COLO668 (cell line): ENCODE measurements around the gene TELO2.
A peak's percentile ranks its signal among the peaks of the same experiment; 100 is the strongest.
"Not testable (repeated sequence)": the region's sequence is repeated elsewhere in the genome, so short reads cannot be mapped to it uniquely, and the experiment has no call there.

Experiments used
- DNase-seq: peaks from one replicate; lab custom pipeline; 2025; ENCODE audit not compliant: unreplicated experiment; lab: John Stamatoyannopoulos, UW

TELO2 gene

DNA sequence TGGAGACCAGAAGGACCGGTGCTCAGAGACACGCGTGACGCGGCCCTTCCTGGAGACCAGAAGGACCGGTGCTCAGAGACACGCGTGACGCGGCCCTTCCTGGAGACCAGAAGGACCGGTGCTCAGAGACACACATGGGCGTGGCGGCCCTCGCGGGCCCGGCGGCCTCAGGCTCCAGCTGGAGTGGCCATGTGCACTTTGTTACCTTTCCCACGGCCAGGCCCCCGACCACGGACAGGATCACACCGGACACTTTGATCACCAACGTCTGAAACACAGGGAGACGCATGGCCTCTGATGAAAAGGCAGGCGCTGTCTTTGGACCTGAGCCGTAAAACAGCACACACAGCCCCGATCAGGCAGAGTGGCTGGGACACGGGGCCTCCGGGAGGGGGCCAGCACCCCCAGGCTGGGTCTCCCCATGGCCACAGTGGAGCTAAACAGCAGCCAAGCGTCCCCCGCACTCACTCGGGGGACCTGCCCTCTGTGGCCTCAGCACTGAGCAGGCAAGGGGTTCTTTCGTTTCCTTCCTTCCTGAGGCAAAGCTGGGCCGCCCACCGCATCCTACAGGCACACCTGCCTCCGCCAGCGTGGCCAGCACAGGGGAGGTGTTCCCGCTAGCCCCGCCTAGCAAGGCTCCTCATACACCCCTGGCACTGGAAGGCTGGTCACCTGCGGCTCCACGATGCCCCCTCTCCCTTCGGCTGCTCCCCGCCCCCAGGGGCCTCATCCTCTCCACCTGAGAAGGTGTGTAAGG is 35.5 kb upstream of the TELO2 start:
- no peak for DNase-seq

DNA sequence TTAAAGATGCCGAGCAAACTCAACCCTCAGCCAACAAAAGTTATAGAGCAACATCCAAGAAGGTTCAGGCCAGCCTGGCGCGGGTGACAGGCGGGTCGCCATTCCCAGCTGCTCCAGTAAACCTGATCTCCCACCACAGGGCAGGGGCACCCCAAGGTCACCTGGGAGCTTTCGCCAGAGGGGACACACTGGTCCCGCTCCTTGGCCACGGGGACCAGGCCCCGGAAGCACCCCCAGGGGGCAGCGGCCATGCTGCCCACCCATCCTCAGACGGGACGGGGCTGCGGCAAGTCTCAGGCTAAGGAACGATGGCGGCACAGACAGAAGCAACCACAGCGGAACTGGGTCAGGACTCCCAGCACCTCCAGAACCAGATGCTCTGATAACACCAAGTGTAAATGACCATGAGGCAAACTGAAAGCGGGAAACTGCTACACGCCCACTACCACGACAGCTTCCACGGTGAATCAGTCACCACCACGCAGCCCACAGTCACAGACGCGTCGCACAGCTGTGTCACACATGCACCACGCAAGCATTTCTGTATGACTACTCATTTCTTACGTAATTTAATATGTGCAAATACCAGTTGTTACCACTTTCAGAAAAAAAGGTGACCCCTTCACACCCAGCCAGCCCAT is 34.7 kb upstream of the TELO2 start:
- no peak for DNase-seq

DNA sequence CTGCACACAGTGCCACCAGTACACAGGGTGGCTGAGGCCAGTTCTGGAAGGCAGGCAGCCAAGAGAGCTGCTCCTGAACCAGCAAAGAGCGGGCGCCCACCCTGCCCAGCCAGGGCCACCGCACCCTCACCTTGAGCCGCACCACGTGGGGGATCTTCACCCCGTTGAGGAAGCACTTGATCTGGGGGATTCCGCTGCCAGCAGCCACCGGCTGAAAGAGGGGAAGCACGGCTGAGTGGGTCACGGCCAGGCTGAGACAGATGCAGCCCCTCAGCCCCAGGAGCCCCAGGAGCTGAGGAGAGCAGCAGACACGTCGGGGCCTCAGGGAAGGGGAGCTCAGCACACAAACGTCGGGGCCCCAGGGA is 34.2 kb upstream of the TELO2 start:
- DNase-seq = no peak

DNA sequence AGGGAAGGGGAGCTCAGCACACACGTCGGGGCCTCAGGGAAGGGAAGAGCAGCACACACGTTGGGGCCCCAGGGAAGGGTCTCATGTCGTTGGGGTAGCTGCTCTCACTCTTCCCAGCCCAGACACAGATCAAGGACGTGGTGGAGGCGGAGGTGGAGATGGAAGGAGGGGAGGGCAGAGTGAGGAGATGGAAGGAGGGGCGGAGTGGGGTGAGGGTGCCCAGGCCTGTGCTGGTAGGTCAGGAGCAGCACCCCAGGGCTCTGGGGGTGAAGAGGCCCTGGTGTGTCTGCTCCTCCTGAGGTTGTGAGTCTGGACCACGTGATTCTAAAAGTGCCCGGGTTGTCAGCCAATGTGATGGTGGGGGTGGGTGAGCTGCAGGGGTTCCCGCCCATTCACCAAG is 33.2 kb upstream of the TELO2 start:
- DNase-seq = no peak

DNA sequence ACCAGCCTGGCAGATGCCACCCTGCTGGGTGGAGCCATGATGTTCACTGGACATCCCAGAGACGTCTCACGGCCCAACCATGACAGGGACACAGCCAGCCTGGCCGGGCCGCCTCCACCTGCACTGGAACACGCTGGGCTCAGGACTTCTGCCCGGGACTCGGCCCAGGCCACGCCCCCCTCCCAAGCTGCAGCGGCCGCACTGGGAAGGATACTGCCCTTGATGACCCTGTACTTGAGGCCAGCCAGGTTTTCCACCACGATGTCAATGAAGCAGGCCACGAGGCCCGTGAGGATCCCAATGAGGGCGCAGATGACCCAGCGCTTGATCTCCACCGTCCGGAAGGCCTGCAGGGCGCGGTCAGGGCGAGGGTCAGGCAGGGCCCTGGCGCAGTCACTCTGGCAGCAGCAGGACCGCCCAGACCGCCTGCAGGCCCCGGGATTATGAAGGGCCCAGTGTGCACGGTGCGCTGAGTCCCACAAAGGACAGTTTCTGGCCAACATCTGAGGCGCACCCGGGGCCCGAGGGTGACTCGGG is 32.5 kb upstream of the TELO2 start:
- no peak for DNase-seq

DNA sequence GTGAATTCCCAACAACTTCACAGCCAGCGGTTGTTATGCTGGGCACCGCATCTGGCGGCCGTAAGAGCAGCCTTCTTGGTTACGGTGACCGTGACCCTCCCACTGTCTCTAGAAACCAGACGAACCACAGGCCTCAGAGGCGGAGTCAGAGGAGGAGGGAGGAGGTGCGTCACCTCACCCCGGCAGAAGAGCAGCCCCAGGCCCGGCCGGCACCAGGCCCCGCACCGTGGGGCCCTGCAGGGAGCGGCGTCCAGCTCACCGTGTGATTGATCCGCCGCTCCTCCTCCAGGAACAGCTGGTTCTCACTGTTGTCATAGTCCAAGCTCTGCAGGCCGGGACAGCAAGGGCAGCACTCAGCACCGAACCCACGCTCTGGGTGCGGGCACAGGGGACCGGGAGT is 32.0 kb upstream of the TELO2 start:
- no peak for DNase-seq

DNA sequence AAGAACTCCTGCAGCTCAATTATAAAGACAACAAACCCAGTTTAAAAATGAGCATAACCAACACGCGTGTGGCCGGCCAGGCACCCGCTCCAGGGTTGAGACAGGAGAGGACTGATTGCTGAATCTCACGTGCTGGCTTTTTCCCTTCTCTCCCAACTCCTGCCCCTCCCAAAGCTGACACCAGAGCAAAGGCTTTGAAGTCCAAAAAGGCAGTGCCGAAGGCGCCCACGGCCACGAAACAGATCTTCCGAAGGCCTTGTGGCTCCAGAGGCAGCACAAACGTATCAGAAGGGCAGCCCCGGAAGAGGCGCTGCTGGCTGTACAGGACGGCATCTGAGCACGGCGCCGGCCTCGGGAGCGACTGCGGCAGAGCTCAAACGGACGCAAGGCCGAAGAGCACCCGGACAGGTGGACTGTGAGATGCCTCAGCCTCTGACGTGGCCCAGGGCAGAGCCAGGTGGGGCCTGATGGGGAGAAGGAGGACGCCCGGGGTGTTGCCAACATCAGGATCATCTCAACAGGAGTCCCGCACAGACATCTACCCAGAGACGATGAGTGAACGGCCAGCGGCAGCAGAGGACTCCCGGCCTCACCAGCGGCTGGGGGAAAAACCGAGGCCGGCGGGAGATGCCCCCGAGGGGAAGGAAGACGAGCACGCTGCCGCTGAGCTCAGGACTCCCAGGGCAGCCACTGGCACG is 28.8 kb upstream of the TELO2 start:
- DNase-seq = no peak

DNA sequence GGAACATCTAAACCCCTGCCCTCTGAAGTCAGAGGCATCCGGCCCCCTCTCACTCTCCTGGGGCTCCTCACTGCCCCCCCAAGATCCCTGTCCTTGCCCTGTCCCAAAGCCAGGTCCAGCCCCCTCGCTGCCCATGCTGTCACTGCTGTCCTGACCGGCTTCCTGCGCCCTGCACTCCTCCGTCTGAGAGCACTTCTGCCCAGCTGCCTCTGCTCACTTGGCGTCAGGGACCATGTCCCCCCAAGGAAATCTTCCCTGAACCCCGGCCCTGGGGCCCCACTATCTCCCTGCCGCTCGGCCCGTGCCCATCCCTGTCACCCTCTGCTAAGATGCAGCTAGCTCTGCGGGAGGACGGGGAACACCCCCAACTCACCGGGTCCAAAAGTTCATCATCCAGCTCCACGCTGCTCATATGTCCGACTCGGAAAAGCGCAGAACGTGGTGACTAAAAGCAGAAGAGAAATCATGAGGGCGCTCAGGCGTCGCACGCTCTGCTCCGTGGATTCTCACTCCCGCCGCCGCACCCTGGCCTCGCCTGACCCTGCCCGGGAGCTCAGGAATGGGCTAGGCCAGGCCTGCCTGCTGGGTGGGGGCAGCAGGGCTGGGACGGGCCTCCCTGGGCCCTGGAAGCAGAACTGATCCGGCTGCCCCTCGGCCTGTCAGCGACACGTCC is 28.1 kb upstream of the TELO2 start:
- no peak for DNase-seq

DNA sequence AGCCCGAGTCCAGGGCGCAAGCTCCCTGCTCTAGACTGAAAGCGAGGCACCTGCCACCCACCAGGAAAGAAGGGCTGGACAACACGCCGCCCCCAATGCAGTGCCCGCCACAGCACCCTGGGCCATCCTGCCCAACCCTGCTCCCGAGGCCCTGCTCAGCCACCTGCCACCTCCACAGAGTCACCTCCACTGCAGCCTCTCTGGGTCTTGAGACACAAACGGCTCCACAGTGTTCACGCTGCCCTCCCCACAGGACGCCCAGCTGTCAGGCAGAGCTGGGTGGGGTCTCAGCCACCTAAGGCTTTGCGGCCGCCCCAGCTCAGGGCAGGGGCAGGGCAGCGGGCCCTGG is 27.6 kb upstream of the TELO2 start:
- DNase-seq = no peak

DNA sequence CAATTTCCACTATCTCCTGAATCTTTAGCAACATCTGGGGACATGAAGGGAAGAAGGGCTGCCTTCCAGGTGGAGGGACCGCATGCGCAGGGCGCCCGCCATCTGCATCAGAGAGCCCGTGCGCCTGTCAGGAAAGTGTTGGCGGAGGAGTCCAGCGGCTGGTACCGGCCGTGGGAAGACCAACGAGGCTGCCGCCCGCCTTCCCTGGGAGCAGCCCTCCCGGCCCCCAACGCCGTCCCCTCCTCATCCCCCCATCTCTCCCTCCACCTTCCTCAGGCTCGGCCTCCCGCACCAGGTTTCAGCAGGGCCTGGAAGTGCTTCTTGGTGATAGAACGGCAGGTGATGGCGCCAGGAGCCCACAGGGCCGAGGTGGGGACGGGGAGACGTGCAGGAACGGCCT is 27.1 kb upstream of the TELO2 start:
- no peak for DNase-seq

DNA sequence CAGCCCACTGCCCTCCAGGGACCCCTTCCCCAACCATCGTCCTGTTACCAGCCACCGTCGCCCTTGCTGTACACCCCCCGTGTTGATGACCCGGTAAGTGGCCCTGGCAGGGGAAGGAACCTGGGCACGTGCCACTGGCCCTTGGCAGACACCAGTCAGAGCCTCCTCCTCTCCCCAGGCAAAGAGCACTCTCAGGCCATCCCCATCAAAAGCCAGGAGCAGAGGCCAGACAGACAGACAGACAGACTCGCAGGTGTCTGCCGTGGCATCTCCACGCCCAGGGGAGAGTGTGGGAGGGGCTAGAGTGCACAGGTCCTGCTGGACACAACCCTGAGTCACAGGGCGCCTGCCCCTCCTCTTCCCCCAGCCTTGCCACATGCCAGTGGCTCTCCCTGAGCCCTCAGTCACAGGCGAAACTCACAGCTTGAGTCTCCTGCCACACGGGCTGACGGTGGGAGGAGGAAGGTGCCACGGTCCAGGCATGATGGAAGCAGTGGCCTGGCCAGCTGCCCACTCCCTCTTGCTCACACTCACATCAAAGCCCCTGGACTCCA is 26.1 kb upstream of the TELO2 start:
- no peak for DNase-seq

DNA sequence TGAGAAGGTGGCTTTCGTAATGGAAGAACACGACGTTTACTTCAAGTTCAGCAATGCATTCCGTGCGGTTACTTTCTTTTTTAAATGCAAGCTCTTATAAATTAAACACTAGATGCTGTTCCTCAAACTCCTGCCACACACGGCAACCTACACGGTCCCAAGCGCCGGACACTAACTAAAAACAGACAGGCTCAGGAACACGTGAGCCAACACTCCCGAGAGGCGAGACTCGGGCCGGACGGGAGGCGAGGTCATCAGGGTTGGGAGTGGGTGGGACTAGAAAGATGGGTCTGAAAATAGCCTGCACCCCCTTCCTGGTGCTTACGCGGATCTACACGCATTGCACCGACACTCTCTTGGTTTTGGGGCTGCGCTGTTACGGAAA is 24.7 kb upstream of the TELO2 start:
- DNase-seq = no peak

DNA sequence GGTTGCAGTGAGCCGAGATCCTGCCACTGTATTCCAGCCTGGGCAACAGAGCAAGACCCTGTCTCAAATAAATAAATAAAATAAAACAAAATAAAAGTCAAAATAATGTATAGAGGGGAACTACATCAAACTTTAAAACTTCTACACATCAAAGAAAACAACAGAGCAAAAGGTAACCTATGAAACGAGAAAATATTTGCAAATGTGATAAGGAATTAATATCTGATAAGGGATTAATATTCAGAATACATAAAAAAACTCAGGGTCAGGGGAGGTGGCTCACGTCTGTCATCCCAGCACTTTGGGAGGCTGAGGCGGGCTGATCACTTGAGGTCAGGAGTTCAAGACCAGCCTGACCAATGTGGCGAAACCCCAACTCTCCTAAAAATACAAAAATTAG is 24.0 kb upstream of the TELO2 start:
- DNase-seq = not testable (repeated sequence)

DNA sequence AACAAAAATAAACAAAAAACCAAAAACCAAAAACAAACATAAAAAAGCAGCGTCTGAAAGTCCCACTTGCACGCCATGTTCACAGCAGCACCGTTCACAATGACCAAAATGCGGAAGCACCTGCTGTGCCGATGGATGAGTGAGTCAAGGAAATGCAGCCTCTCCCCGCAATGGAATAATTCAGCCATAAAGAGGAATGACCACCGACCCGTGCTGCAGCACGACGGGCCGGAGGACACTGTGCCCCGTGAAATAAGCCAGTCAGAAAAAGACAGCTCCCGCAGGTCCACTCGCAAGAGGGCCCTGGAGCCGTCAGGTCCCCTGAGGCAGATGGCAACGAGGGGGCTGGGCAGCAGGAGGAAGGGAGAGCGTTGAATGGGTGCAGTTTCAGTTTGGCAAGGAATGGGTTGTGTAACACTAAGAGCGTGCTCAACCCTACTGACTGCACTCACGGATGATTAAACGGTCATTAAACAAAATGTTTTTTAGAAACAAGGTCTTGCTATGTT is 23.4 kb upstream of the TELO2 start:
- DNase-seq = no peak

DNA sequence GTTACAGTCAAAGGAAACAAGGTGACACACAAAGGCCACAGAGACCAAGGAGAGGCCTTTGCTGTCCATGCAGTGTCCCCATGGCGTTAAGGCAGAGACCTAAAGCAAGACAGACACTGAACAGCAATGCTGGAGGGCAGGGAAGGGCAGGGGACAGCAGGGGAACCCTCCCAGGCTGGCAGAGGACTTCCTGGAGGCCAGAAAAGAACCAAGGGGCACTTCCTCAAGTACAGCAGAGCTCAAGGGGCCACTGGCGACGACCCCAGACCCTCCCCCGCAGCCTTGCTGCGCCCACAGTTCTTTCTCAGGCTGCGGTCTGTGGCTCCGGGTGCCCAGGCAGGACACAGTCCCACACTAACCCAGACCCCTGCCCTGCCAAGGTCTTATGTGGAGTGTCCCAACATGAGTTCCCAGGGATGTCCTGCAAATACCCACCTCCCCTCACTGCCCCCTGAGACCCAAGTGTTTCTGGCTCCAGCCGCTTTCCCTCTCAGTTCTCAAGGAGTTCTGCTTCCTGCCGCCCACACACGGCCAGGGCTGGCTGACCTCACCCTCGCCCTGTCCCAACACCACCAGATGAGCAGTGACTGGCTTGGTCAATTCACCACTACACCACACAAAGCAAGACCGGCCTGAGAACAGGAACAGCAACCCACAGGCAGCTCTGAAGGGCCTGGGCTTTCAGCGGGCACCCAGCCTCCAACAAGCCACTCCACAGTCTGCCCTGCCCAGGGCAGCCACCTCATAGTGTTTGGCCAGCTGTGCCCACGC is 22.5 kb upstream of the TELO2 start:
- no peak for DNase-seq

DNA sequence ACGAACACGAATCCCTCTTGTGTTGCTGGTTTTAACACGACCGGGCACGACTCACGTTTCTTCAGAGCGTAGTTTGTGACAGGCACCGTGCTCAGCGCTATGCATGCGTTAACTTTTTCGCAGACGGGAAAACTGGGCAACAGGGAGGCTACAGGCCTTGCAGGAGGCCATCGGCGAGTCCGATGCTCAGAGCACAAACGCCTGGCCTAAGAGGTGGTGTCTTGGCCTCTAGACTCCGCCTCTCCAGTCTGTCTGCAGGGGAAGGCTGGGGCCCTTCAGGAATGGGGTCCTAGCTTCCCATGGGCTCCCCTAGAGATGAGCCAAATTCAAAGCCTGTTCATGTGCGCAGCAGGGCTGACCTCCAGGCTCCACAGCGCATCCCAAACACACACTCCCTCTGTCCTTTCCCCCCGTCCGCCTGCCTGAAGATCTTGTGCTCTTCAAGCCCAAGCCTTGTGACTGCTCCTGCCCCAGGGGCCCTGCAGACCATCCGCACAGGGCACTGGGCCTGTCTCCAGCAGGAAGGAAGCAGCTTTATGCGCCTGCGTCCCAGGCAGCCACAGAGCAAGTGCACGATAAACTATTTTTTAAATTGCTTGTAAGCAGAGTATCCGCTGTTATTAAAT is 21.5 kb upstream of the TELO2 start:
- DNase-seq = no peak

DNA sequence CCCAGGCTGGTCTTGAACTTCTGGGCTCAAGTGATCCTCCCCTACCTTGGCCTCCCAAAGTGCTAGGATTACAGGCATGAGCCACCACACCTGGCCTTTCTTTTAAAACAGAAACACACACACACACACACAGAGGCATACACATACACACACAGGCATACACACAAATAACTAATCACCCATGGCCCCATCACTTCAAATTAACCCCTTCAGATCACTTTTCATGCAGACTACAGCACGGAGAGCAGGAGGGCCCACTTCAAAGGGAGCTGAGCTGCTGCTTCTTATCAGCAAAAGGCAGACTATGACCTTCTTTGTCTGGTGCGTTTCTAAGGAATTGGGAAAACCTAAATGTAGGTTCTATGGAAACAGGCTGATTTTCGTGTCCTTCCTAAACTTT is 20.2 kb upstream of the TELO2 start:
- DNase-seq = no peak

DNA sequence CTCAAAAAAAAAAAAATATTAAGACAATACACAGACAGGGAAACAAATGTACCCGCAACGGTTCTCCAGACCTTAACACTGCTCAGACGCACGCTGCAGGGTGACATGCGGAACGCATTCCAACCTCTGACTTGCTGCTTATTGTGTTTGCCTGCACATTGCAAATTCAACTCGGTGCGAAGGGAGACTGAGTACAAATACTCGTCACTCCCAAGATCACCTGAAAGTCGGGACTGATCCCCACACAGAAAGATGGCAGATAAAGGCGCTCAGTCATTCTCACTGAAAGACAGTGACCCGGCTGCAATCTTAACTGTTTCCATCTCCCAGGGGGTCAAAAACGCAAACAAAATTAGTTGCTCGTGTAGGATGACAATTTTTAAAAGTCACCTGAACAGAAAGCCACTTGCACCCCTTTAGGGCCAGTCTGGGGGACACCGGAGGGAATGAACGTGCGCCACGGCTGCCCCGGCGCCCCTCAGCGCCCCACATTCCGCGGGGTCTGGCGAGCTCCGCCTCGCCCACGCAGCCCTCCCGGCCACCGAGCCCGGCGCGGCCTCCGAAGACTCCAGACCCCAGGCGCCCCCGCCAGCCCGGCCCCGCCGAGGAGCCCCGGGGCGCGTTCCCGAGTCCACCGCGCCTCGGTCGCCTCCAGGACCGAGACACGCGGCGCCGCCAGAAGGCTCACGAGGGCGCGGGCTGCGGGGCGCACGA is 18.9 kb upstream of the TELO2 start:
- DNase-seq = peak; percentile 43

DNA sequence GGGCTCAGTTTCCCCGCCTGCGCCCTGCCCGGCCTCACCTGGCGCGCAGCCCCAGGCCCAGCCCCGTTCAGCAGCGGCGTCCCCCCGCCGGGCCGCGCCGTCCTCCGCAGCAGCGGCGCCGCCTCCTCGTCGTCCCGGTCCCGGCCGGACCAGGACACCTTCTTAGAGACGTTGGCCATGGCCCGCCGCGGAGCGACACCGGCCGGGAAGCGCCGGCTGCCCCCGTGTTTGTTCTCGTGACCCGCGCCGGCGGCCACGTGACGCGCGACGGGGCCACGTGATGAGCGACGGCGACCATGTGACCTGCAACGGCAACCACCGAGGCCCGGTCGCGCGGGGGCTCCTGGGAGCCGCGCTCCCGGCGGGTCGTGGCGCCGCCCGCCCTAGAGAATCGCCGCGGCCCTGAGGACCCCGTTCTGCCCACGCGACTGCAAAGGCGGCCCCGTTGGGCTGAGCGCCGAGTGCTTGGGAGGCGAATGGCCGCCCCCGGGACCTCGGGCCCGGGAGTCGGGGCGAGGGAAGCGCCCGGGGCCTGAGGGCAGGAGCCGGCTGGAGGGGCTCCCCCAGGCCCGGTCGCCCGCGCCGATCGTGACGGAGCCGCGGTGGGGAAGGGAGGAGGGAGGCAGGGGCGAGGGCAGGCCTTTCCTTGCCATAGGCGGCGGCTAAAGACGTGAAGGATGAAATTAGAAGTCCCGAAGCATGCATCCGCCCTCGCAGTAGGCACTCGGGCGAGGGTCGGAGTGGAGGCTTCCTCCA is 18.2 kb upstream of the TELO2 start, which contains the start of gene CLCN7:
Gene CLCN7, minus strand, starts transcription at position 233 of the 756 bp plus-strand sequence. Its CDS starts 54 bp downstream, at position 179.
- DNase-seq = peak; percentile 93
